Bone marrow (tissue), 2 donors: ENCODE results near the gene PXMP2.

Experiments
- DNase-seq, 2 donors: peaks; one replicate each; lab custom pipeline; 2025; lab: John Stamatoyannopoulos, UW

The PXMP2 gene

GRCh38 chr12:132723015-132723763 lies 35.8 kb downstream of the PXMP2 start:
- no peak for DNase-seq

GRCh38 chr12:132723764-132724140 lies 36.4 kb downstream of the PXMP2 start:
- DNase-seq, result no peak

GRCh38 chr12:132724506-132725241 lies 37.3 kb downstream of the PXMP2 start:
- DNase-seq, result no peak

GRCh38 chr12:132726386-132726785 lies 39.0 kb downstream of the PXMP2 start:
- no peak for DNase-seq

GRCh38 chr12:132727091-132727794 lies 39.9 kb downstream of the PXMP2 start:
- DNase-seq, result no peak

GRCh38 chr12:132728502-132728901 lies 41.1 kb downstream of the PXMP2 start:
- DNase-seq, result no peak

GRCh38 chr12:132729541-132730320 lies 42.3 kb downstream of the PXMP2 start:
- DNase-seq, result no peak

GRCh38 chr12:132730353-132730752 lies 43.0 kb downstream of the PXMP2 start:
- no peak for DNase-seq

- DNase-seq, result no peak
Observed at GRCh38 chr12:132731574-132731973, 44.2 kb downstream of the PXMP2 start.

- DNase-seq, result no peak
Observed at GRCh38 chr12:132734206-132734605, 46.8 kb downstream of the PXMP2 start.

- DNase-seq, result no peak
Observed at GRCh38 chr12:132735496-132735895, 48.1 kb downstream of the PXMP2 start.

- no peak for DNase-seq
Observed at GRCh38 chr12:132736378-132736777, 49.0 kb downstream of the PXMP2 start.

- no peak for DNase-seq
Observed at GRCh38 chr12:132736913-132737312, 49.5 kb downstream of the PXMP2 start.

- no peak for DNase-seq
Observed at GRCh38 chr12:132739600-132740312, 52.4 kb downstream of the PXMP2 start.

- DNase-seq, result no peak
Observed at GRCh38 chr12:132740313-132740646, 52.9 kb downstream of the PXMP2 start.

- no peak for DNase-seq
Observed at GRCh38 chr12:132740652-132741051, 53.3 kb downstream of the PXMP2 start.

GRCh38 chr12:132741620-132742019 lies 54.2 kb downstream of the PXMP2 start:
- DNase-seq, result no peak

- no peak for DNase-seq
Observed at GRCh38 chr12:132743831-132744230, 56.4 kb downstream of the PXMP2 start.

GRCh38 chr12:132746613-132747012 lies 59.2 kb downstream of the PXMP2 start:
- DNase-seq, result no peak

- DNase-seq, result no peak
Observed at GRCh38 chr12:132747395-132747794, 60.0 kb downstream of the PXMP2 start.

- DNase-seq, result no peak
Observed at GRCh38 chr12:132747896-132748295, 60.5 kb downstream of the PXMP2 start.

GRCh38 chr12:132748319-132748718 lies 60.9 kb downstream of the PXMP2 start:
- no peak for DNase-seq
